ENCODE results near the gene TBX1.

TBX1 gene

DNA sequence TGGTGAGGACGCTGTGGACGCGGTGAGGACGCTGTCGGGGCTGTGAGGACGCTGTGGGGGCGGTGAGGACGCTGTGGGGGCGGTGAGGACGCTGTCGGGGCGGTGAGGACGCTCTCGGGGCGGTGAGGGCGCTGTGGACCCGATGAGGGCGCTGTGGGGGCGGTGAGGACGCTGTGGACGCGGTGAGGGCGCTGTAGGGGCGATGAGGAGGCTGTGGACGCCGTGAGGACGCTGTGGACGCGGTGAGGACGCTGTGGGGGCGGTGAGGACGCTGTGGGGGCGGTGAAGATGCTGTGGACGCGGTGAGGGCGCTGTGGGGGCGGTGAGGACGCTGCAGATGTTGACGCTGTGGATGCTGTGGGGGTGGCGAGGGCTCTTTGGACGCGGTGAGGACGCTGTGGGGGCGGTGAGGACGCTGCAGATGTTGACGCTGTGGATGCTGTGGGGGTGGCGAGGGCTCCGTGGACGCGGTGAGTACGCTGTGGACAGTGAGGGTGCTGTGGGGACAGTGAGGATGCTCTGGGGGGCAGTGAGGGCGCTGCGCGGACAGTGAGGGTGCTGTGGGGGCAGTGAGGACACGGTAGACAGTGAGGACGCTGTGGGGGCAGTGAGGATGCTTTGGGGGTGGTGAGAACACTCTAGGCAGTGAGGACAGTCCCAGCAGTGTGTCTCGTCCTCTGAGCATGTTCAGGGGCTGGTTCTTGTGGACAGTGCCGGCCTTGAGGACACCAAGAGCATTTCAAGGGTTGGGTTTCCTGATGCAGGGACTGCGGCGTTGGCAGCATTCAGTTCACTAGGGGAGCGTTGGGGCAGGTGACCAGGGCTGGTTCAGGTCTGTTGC lies 33.0 kb upstream of the TBX1 start:
- TF ChIP-seq, protein P1, sequence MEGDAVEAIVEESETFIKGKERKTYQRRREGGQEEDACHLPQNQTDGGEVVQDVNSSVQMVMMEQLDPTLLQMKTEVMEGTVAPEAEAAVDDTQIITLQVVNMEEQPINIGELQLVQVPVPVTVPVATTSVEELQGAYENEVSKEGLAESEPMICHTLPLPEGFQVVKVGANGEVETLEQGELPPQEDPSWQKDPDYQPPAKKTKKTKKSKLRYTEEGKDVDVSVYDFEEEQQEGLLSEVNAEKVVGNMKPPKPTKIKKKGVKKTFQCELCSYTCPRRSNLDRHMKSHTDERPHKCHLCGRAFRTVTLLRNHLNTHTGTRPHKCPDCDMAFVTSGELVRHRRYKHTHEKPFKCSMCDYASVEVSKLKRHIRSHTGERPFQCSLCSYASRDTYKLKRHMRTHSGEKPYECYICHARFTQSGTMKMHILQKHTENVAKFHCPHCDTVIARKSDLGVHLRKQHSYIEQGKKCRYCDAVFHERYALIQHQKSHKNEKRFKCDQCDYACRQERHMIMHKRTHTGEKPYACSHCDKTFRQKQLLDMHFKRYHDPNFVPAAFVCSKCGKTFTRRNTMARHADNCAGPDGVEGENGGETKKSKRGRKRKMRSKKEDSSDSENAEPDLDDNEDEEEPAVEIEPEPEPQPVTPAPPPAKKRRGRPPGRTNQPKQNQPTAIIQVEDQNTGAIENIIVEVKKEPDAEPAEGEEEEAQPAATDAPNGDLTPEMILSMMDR (IDR thresholded peaks at IDR 0.05; ENCODE audit: insufficient read depth, low read length), result no peak
- TF ChIP-seq SPI1 (IDR thresholded peaks at IDR 0.05; ENCODE audit: borderline replicate concordance, low read depth), result no peak
- no peak for TF ChIP-seq GABPA (IDR thresholded peaks at IDR 0.05; ENCODE audit: low read depth)
- TF ChIP-seq POLR2AphosphoS5 (IDR thresholded peaks at IDR 0.05; ENCODE audit: low read depth), result no peak
- TF ChIP-seq, protein P2, sequence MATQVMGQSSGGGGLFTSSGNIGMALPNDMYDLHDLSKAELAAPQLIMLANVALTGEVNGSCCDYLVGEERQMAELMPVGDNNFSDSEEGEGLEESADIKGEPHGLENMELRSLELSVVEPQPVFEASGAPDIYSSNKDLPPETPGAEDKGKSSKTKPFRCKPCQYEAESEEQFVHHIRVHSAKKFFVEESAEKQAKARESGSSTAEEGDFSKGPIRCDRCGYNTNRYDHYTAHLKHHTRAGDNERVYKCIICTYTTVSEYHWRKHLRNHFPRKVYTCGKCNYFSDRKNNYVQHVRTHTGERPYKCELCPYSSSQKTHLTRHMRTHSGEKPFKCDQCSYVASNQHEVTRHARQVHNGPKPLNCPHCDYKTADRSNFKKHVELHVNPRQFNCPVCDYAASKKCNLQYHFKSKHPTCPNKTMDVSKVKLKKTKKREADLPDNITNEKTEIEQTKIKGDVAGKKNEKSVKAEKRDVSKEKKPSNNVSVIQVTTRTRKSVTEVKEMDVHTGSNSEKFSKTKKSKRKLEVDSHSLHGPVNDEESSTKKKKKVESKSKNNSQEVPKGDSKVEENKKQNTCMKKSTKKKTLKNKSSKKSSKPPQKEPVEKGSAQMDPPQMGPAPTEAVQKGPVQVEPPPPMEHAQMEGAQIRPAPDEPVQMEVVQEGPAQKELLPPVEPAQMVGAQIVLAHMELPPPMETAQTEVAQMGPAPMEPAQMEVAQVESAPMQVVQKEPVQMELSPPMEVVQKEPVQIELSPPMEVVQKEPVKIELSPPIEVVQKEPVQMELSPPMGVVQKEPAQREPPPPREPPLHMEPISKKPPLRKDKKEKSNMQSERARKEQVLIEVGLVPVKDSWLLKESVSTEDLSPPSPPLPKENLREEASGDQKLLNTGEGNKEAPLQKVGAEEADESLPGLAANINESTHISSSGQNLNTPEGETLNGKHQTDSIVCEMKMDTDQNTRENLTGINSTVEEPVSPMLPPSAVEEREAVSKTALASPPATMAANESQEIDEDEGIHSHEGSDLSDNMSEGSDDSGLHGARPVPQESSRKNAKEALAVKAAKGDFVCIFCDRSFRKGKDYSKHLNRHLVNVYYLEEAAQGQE (IDR thresholded peaks at IDR 0.05; ENCODE audit: insufficient replicate concordance, low read depth), result no peak
- Histone ChIP-seq H3K27ac (replicated peaks) (no peak overlapping the region), H3K27me3 (ENCODE audit: insufficient read depth, poor library complexity, severe bottlenecking) (peaks cover 14% of the 10 kb centered on the region), H3K4me3 (replicated peaks; ENCODE audit: insufficient read depth, low read length) (no peak overlapping the region)
- no peak for DNase-seq (ENCODE audit: low read depth in 1 of 2, low spot score in 1 of 2)

DNA sequence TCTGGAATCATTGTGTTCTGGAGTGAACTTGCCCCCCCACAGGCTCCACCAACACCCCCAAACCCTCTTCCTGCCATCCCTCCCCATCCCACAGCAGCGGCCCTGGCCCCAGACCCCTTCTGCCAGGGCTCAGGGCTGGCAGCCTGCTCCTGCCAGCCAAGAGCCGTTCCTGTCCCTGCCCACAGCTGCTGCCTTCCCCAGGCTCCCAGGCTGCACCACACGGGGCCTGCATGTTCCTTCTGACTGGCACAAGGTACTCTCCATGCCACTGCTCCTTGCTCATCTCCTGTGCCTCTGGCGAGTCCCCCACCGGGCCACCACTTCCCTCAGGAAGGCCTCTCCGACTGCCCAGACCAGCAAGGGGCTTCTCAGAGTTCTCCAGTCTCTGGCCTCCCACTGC lies 32.3 kb upstream of the TBX1 start:
- Histone ChIP-seq H3K27me3 (ENCODE audit: insufficient read depth, poor library complexity, severe bottlenecking) (peaks cover 9% of the 10 kb centered on the region), H3K27ac (replicated peaks) (no peak overlapping the region), H3K4me3 (replicated peaks; ENCODE audit: insufficient read depth, low read length) (no peak overlapping the region)
- DNase-seq (ENCODE audit: low read depth in 1 of 2, low spot score in 1 of 2), result no peak
- TF ChIP-seq, protein P1 (IDR thresholded peaks at IDR 0.05; ENCODE audit: insufficient read depth, low read length), result no peak
- TF ChIP-seq, protein P2 (IDR thresholded peaks at IDR 0.05; ENCODE audit: insufficient replicate concordance, low read depth), result no peak
- no peak for TF ChIP-seq SPI1 (IDR thresholded peaks at IDR 0.05; ENCODE audit: borderline replicate concordance, low read depth)
- no peak for TF ChIP-seq POLR2AphosphoS5 (IDR thresholded peaks at IDR 0.05; ENCODE audit: low read depth)
- no peak for TF ChIP-seq GABPA (IDR thresholded peaks at IDR 0.05; ENCODE audit: low read depth)

DNA sequence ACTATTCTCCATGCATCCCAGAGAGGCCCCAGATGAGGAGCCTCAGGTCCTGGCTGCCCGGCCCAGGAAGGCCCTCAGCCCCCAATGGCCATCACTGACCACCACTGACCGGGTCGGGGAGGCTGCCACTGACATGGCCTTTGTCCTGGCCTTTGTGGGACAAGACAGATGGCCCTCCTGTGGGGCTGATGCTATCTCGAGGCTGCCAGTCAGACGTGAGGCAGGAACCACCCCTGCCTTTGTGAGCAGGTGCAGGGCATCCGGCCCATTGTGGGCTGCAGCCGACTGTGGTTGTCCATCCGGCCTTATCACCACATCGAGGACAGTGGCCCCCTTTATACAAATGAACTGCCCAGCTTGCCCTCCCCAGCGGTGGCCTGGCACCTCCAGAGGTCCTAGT lies 31.7 kb upstream of the TBX1 start:
- Histone ChIP-seq H3K27ac (replicated peaks) (no peak overlapping the region), H3K27me3 (ENCODE audit: insufficient read depth, poor library complexity, severe bottlenecking) (peaks cover 6% of the 10 kb centered on the region), H3K4me3 (replicated peaks; ENCODE audit: insufficient read depth, low read length) (no peak overlapping the region)
- no peak for TF ChIP-seq POLR2AphosphoS5 (IDR thresholded peaks at IDR 0.05; ENCODE audit: low read depth)
- no peak for TF ChIP-seq GABPA (IDR thresholded peaks at IDR 0.05; ENCODE audit: low read depth)
- TF ChIP-seq SPI1 (IDR thresholded peaks at IDR 0.05; ENCODE audit: borderline replicate concordance, low read depth), result no peak
- TF ChIP-seq, protein P1 (IDR thresholded peaks at IDR 0.05; ENCODE audit: insufficient read depth, low read length), result no peak
- TF ChIP-seq, protein P2 (IDR thresholded peaks at IDR 0.05; ENCODE audit: insufficient replicate concordance, low read depth), result no peak
- no peak for DNase-seq (ENCODE audit: low read depth in 1 of 2, low spot score in 1 of 2)

Data from HL-60 (cell line).